ENCODE data around the gene OLFM1.
"Not testable (repeated sequence)": the region's sequence is repeated elsewhere in the genome, so short reads cannot be mapped to it uniquely, and the experiment has no call there.

OLFM1 gene

DNA sequence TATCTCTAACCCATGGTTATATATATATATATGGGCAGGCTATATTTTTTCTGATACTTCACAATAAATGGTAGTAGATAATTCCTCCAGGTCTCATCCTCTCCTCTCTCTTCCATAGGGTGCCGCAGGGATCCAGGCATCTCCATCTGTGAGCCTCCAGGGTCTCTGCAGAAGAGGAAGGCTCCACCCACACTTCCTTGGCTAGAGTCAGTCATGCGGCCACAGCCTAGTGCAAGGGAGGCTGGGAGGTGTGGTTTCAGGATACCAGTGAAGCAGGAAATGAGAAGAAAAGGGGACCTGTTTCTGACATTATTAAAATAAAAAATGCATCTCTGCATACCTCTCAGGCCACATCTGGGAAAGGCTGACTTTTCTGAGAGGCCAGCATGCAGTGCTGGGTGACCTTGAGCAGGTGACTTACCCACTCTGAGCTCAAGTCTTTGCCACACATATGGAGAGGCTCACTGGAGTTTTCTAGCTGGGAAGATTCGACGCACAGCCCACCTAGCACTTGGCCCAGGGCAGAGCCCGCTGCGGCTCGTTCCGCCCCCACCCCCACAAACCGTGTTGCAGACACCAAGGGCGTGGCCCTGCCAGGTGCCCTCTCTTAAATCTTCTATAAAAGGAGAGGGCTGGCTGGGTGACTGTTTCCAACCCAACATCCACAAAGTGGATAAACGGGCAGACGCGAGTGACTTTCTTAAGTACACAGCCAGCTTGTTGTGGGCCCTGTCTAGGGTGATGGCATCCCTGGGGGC is 47.9 kb downstream of the OLFM1 start:
- no peak for DNase-seq (ENCODE audit: low read depth)

DNA sequence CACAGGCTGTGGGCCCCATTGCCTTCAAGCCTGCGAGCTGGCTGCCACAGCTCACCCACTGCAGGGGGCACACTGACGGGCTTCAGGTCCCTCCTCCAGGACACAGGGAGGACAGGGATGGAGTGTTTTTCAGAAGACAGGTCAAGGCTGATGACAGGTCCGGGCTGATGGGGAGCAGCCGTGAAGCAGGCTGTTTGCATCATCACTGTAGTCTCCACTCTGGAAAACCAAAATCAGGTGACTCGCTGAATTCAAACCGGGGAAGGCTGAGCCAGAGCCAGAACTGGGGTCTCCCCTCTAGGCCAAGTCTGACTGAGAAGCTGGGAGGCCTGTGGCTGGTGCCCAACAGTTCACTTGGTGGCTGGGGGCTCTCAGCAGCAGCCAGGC is 48.5 kb downstream of the OLFM1 start:
- DNase-seq (ENCODE audit: low read depth), result no peak

DNA sequence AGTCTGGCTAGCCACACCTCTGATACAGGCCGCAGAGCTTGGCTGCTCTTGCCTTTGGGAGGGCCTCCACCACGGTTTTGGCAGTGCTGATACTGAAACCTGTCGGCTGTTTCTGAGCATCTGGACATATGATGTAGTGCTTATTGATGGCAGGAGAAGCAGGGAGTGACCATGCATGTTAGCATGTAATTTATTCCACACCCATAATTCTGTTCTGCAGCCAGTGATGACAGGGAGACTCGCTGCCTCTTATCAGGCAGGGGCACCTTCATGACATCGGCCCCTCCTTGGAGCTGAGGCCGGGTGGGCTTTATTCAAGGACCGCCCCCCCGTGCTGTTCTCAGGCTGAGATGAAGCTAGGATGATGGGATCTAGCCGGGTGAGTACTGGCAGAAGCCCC is 49.0 kb downstream of the OLFM1 start:
- no peak for DNase-seq (ENCODE audit: low read depth)

DNA sequence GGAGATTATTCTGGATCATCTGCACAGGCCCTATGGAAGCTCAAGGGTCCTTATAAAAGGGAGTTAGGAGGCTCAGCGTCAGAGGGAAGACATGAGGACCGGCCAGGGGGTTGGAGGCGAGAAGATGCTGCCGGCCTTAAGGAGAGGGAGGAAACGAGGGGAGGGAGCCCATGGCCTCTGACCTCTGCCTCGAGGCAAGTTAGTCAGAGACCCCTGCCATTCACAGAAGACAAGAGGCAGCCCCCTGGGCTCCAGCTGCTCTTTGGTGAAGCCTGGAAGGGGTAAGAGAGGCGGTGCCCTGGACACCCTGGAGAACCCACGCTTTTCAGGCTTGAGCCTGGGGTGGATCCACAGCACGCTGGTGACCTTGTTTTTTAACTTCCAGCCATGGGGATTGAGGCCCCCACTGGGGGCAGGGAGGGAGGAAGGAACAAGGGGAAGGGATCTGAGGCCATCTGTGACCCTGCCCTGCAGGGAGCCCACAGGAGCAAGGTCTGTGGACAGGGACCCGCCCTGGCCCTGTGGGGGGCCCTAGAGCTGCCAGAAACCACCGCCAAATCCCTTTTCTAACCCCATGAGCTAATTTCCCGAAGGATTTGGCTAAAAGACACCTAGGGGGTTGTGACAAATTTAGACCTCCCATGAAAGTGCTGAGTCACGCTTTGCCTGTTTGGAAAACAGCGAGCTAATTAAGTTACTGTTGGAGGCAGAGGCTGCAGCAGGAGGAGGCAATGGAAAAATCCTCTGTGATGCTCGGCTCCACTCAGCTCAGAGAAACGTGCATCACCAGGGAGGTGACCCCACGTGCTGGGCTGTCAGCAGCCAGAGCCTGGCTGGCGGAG is 49.7 kb downstream of the OLFM1 start:
- DNase-seq (ENCODE audit: low read depth), result no peak

DNA sequence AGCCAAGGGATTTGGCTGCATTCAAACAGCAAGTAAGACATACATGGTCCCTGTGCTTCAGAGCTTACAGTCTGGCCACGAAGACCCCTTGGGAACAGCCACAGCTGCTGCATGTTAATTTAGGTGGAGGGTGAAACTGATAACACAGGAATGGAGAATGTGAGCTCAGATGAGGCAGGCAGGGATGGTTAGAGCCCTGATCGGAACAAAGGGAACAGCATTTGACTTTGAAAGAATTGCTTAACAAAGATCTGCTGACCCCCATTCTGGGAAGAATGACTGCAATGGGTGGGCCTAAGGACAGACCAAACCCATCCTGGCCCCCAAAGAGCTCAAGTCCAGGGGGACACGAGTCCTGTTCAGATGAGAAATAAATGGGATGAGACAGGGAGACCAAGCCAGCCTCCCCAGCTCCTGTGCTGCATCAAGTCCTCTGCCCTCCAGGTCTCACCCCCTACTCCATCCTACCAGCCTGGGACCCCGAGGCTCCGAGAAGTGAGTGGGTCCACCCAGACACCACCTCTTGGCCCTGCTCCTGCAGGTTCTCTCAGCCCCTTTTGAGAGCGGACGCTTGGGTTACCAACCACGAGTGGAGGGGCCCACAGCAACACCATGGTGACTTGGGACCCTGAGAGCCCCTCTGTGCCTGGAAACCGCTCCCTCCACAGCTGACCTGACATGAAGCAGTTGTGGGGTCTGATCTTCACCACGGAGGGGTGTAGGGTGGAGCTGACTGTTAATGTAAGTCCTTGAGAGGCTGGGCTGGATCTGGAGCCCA is 50.8 kb downstream of the OLFM1 start:
- DNase-seq (ENCODE audit: low read depth), result no peak

DNA sequence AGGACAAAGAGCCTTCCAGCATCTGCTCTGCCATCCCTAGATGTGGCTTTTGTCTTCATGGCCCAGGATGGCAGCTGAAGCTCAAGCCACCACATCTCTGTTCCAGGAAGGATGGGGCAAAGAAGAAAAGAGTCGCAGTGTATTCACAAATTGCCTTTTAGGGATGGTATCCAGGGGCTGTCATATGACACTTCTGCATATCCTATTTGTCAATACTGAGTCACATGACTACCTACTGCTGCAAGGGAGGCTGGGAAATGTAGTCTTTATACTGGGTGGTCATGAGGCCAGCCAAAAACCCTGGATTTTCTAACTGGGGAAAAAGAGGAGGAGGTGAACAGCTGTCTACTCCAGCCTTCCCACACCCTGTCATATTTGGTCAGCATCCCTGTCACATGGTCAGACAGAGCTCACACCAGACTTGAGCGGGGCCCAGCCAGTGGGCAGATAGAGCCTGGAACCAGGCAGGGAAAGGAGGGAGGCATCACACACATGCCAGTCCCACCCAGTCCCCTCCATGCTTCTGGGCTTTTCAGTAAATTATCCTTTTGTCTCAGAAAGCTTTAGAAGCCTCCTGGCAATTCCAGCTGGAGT is 52.0 kb downstream of the OLFM1 start:
- DNase-seq (ENCODE audit: low read depth), result no peak

DNA sequence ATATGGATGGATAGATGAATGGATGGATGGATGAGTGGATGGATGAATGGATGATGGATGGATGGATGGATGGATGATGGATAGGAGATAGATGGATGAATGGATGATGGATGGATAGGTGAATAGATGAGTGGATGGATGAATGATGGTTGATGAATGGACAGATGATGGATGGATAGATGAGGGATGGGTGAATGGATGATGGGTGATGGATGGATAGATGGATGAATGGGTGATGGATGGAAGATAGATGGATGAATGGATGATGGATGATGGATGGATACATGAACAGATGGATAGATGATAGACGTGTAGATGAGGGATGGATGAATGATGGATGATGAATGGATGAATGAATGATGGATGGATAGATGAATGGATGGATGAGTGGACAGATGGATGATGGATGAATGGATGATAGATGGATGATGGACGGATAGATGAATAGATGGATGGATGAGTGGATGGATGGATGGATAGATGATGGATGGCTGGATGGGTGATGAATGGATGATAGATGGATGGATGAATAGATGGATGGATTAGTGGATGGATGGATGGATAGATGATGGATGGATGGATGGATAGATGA is 53.8 kb downstream of the OLFM1 start:
- DNase-seq (ENCODE audit: low read depth), result no peak

DNA sequence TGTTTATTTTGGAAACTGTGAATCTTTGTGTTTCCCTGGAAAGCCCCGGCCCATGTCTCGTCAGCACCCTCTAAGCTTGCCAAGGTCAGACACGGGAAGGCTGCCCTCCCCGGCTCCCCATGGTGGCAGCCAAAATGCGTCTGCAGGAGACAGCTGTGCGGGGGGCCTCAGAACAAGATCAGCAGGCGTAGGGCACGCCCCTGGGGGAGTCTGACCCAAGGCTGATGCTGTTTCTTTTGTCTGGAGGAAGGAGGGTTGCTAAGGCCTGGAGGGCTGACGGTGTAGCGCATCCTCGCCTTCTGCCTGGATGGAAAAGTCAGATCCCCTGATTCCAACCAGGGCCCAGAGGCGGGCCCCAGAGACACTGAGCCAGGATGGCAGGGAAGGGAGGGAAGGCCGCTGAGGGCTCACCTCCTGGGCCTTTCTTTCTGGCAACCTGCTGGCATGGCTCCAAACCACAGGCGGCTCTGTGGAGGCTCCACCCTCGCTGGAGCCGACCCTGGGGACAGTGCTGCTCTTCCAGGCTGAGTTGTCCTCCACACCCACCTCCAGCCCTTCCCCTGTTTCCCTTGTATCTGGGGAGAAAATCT is 57.2 kb downstream of the OLFM1 start:
- DNase-seq (ENCODE audit: low read depth), result no peak

DNA sequence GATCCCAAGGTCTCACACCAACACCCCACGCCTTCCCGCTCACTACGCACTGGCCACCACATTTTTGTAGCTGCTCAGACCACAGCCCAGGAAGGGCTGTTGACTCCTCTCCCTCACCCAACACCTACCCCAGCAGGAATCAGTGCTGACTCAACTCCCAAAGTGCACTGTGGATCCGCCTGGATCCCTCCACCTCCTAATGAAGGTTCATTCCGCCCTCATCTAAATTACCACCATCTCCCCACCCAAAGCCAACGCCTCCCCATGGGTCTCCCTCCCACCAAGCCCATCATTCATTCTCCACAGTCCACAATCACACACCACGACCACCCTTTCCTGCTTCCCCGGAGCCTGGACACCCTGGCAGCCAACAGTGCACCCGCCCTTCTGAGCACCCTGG is 57.8 kb downstream of the OLFM1 start:
- DNase-seq (ENCODE audit: low read depth), result no peak

DNA sequence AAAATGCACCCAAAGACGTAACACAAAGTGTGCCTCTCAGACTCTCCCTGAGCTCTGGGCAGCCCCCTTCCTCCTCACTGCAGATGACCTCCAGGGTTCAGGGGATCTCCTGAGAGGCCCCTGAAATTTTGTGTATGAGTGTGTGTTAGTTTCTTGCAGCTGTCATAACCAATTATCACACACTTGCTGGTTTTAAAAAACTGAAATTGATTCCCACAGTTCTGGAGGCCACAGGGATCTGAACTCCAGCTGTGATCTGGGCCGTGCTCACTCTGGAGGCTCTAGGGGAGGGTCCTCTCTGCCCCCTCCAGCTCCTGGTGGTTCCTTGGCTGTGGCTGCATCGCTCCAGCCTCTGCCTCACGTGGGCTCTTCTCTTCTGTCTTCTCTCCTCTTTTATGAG is 58.8 kb downstream of the OLFM1 start:
- DNase-seq (ENCODE audit: low read depth), result no peak

DNA sequence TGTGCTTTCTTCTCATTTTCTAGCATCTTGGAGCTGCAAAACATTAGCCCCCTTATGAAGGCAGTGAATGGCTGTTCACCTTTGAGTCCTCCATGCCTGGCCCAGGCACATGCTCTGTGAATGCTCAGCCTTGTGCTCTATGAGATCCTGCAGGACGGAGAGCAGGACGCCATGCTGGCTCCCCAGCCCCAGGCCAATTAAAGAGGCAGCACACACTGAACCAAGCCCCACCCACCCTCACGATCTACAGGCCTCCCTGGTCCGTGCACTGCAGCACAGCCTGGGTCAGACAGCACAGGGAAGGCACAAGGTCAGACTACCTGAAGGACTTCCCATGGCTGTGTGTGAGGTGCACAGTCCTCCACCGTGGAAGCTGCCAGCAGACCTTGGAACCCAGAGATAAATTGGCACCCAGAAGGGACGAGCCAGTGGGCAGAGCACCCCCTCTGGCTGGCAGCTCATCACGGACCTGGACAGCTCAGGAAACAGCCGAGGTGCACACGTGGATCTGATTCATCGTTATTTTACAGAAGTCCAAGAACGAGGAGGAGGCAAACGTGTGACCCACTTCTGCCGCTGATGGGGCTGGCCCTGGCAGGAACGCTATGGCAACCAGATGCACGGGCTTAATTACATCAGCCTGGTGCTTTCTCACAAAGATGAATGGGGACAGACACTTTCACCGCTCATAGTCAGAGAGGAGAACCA is 59.5 kb downstream of the OLFM1 start:
- no peak for DNase-seq (ENCODE audit: low read depth)

DNA sequence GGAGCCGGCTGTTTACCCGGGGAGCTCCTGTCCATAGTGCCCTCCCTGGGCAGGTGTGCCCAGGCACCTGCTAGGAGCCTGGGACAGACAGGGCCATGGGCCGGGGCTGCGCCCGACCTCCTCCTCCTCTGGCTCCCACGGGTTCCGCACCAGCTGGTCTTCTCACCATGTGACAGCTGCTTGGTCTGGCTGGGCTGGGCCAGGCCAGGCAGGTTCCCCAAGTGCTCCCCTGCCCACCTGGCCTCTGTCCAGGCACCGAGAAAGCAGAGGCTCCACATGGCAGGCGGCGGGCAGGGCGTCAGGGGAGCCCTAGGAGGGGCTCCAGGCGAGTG is 60.0 kb downstream of the OLFM1 start:
- no peak for DNase-seq (ENCODE audit: low read depth)

DNA sequence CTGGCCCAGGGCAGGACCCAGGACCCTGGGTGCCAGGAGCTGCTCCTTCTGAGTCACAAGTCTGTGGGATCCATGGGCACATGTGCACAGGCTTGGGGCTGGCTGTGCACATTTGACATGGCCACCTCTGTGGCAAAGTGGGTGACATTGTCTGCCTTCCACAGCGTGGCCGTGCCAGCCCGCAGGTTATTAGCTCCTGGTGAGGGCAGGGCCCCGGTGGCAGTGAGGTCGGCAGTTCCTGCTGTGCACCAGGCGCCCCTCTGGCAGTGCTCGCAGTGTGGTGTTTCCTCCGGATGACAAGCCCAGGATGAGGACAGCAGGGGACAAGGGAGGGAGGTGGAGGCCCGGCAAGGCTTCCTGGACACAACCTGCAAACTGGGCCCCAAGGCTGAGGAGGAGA is 60.5 kb downstream of the OLFM1 start:
- DNase-seq (ENCODE audit: low read depth), result no peak

DNA sequence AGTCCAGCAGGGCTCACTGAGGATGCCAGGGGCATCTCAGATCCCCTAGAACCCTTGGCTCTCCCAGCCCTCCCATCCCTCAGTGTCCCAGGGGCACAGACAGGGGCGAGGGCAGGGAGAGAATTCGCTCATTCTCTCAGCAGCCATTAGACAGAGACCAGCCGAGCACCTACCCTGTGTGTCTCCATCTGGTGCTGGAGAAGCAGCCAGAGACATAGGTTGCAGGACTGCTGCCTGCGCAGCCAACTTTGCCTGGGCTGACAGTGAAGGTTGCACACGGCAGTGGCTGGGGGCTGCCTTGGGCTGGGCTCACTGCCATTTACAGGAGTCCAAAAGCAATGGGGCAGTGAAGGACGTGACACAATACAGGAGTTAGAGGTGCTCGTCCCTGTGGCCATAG is 60.9 kb downstream of the OLFM1 start:
- no peak for DNase-seq (ENCODE audit: low read depth)

DNA sequence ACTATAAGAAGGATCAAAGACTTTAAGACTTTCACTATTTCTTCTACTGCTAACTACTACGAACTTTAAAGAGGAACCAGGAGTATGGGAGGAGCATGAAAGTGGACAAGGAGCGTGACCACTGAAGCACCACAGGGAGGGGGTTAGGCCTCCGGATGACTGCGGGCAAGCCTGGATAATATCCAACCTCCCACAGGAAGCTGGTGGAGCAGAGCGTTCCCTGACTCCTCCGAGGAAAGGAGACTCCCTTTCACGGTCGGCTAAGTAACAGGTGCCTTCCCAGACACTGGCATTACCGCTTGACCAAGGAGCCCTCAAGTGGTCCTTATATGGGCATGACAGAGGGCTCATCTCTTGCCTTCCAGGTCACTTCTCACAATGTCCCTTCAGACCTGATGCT is 62.4 kb downstream of the OLFM1 start:
- not testable (repeated sequence) for DNase-seq (ENCODE audit: low read depth)

DNA sequence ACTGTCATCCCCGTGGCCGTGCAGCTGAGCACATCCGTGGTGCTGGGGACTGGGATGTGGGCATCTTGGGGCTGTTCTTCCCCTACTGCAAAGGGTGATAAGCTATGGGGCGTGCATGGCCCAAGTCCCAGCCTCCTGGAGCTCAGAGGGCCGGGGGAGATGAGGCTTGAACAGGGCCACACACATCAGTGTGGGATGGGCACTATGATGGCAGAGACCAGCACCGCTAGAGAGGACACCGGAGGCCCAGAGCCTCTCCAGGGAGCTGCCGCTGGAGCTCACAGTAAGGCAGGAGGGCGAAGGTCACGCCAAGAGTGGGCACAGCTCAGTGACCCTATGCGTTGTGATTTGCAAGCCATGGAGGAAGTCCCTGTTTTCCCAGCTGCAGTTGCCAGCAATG is 63.5 kb downstream of the OLFM1 start:
- no peak for DNase-seq (ENCODE audit: low read depth)

DNA sequence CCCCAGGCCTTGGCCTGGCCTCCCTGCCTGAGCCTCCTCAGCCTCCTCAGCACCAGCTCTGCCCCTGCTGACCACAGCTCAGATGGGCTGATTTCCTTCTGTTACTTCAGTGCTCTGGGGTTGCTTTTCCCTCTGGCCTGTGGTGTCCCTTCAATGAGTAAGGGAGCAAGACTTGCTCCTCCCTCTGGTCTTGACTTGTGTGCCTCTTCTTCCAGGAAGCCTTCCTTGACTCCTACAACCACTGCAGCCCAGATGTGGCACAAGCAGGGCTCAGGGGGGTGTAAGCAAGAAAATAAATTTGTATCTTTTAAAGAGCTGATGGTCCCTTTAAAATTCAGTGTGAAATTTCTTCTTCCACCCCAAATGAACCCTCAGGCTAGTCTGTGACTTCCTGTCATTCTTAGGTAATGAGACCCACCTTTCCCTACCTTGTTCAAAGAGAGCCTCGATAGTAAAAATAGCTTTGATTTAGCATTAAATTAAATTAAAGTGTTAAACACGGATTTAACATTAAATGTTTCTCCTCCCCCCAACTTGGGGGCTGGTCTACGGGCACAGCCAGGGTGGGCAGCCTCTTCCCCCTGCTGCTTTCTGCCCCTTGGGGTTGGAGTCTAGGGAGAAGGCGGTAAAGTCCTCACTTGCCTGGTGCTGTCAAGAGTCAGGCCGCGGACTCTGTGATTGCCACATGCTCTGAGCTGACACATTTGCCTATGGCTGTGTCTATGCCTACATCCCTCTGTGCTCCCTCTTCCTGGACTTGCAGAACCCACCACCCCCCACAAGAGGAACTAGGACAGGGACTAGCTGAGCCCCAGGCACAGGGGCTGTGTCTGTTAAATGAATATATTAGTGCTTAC is 64.5 kb downstream of the OLFM1 start:
- DNase-seq (ENCODE audit: low read depth), result no peak

DNA sequence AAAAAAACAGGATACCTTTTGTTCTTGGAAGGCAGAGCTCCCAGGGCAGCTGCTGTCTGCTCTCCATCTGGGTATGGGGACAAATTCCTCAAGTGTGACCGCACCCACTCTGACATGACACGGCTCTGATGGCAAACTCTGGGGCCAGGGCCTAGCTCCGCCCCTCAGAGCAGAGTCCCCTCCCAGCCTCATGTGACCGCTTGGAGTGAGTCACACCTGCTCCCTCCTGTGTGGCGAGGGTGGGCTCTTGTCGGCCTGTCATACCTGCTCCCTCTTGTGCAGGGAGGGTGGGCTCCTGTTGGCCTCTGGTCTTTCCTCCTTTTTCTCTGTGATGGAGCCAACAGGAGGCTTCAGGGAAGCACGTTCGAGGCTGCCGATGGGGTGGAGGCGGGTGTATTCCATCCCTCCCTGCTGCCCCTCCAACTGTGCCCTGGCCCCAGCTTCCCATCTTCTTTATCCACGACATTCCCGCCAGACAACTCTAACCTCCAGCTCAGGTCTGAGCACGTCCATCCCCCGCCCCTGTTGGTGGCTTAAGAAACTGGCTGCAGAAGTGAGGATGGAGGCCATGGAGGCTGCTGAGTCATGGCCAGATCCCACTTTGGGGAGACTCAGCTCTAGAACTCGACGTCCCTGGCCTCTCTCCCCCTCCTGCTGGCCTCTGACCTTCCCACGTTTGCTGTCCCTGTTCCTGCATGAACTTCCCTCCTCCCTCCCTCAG is 65.3 kb downstream of the OLFM1 start:
- DNase-seq (ENCODE audit: low read depth), result no peak

DNA sequence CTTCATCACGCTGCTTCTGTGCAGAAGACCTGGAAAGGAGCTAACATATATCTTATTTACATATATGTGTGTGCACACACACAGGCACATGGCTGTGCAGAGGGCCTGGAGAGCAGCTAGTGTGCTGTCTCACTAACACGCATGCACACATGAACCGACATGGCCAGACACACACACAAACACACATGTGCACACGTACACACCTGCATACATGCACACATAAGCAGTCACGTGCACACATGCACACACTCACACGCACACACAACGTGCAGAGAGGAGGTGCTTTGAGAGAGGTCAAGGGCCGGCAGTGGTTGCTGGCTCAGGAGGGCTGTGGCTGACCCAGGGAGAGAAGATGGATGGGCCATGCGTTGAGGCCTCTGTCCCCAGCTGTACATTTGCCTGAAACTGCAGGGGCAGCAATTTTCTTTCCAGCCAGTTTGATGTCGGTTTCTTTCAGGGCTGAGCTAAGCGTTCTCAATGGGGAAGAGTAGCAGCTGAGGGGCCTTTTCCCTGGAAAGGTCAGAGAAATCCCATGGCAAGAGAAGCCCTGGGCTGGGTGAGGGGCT is 66.7 kb downstream of the OLFM1 start:
- no peak for DNase-seq (ENCODE audit: low read depth)
